DND-41 (cell line): ENCODE results near the gene RANBP9.

Source experiments
- CTCF ChIP-seq: IDR thresholded peaks from 2 replicates; pipeline ENCODE4 v1.5.1; 2012; ENCODE audit warnings: borderline replicate concordance, low read length, moderate library complexity, mild to moderate bottlenecking; ENCODE audit not compliant: poor library complexity, severe bottlenecking; ENCODE audit errors: extremely low read depth
- EZH2 ChIP-seq: IDR thresholded peaks from 3 replicates; pipeline ENCODE4 v1.6.1; 2012; ENCODE audit warnings: borderline replicate concordance, low read depth, mild to moderate bottlenecking, moderate library complexity, low read length, inconsistent platforms; ENCODE audit not compliant: severe bottlenecking

GRCh38 chr6:13576017-13576416 is 135.6 kb downstream of the RANBP9 start:
- TF ChIP-seq CTCF (no peak), EZH2 (no peak)
